Lung (tissue), 12 donors: Measurements from ENCODE around the gene DTNBP1. TPM values are rescaled to one million over a fixed set of nuclear protein-coding genes. Genes with fewer than 3 reads are reported as not detected.
"Not testable (repeated sequence)": the region's sequence is repeated elsewhere in the genome, so short reads cannot be mapped to it uniquely, and the experiment has no call there.

Experiments used
- ATAC-seq: fragments of 200-7000 bp; cut with Tn5 transposase; one replicate; pipeline ENCODE4 v1.9.1; 2020; ENCODE audit warnings: moderate number of reproducible peaks; ENCODE audit not compliant: insufficient read depth, low FRiP score
- DNase-seq, 3 donors: peaks; one replicate each; pipeline ENCODE4 v3.0.0-alpha.2; 2013 to 2017
- H3K27ac ChIP-seq, 2 donors: one replicate each; pipeline ENCODE4 v1.5.1; 2013; ENCODE audit warnings: mild to moderate bottlenecking in 2 of 2, moderate library complexity in 2 of 2, control low read depth in 1 of 2, inconsistent platforms in 1 of 2, low read depth in 1 of 2, low read length in 1 of 2
- H3K27me3 ChIP-seq, 3 donors: one replicate each; pipeline ENCODE4 v1.5.1; 2013; ENCODE audit warnings: low read length in 2 of 3; ENCODE audit not compliant: control insufficient read depth in 3 of 3, insufficient read depth in 3 of 3
- H3K36me3 ChIP-seq, 4 donors: one replicate each; pipeline ENCODE4 v1.5.1; 2013; ENCODE audit warnings: low read length in 4 of 4, mild to moderate bottlenecking in 1 of 4, moderate library complexity in 1 of 4; ENCODE audit not compliant: control insufficient read depth in 4 of 4, insufficient read depth in 4 of 4
- H3K4me1 ChIP-seq, 5 donors: one replicate each; pipeline ENCODE4 v1.5.1; 2013; ENCODE audit warnings: low read length in 5 of 5, mild to moderate bottlenecking in 2 of 5, moderate library complexity in 1 of 5; ENCODE audit not compliant: control insufficient read depth in 5 of 5, insufficient read depth in 5 of 5
- H3K4me3 ChIP-seq: one replicate; pipeline ENCODE4 v1.5.1; 2013; ENCODE audit warnings: mild to moderate bottlenecking, control low read depth, moderate library complexity
- H3K9ac ChIP-seq, 2 donors: one replicate each; pipeline ENCODE4 v1.5.1; 2013; ENCODE audit warnings: low read length in 2 of 2, control low read depth in 1 of 2; ENCODE audit not compliant: insufficient read depth in 1 of 2
- H3K9me3 ChIP-seq, 4 donors: one replicate each; pipeline ENCODE4 v1.5.1; 2013; ENCODE audit warnings: low read length in 3 of 4, mild to moderate bottlenecking in 1 of 4, moderate library complexity in 1 of 4; ENCODE audit not compliant: control insufficient read depth in 4 of 4, insufficient read depth in 3 of 4
- CTCF ChIP-seq: IDR thresholded peaks from 2 replicates; pipeline ENCODE4 v1.5.1; 2012; ENCODE audit warnings: mild to moderate bottlenecking; ENCODE audit errors: control extremely low read depth, extremely low read depth
- WGBS, 2 donors: extraction: QIAGEN DNeasy Blood & Tissue Kit; methylation state at CpG; one replicate each; pipeline ENCODE4 v1.1.7; 2013; 5-methylcytosine and 5-hydroxymethylcytosine counted together
- polyA plus RNA-seq, 2 donors: library from polyadenylated mRNA; stranded (reverse); fragments of 200-250 nt; gene quantifications; one replicate each; pipeline ENCODE4 v1.2.1, GENCODE V29; 2013
- total RNA-seq, 2 donors: library from RNA; depleted of rRNA in 1 of 2; stranded (reverse); fragments of >200 nt in 1 of 2; gene quantifications; one replicate each; pipeline ENCODE4 v1.2.1, GENCODE V29; 2014 to 2021
- donor health status: control.
- donor health status: control.
- donor health status: Bipolar disorder and iron deficiency.
- donor health status: healthy.
- donor health status: DM: yes; HTN: yes; CAD: no.

The DTNBP1 gene
- total and polyA plus RNA-seq, 4 donors = 9.9 to 23.9 (median 20.5) TPM

DNA sequence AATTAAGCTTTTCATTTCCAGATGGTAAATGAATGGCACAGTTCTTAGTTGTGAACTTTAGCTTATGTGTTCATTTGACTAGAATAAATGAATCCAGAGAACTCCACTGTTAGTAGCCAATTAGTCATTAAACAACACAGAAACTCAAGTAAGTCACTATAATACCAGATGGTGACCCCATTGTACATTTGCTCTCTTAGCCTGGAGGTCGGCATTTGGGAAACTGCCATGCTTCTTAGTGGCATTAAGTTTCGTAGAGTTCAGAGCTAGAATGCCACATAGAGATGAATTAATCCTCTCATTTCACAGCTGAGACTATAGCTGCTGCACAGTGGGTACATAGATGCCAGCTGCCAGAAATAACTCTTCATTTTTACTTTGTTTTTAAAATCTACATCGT is 10.8 kb upstream of the DTNBP1 start:
- H3K27me3 ChIP-seq = peaks cover 0 to 4% (median 0%) of the 10 kb centered on the region in 3 donors
- H3K4me3 ChIP-seq = no peak overlapping the region
- ATAC-seq (no peak), DNase-seq (no peak)
- H3K27ac ChIP-seq = no peak overlapping the region
- H3K4me1 ChIP-seq = peaks cover 0 to 5% (median 0%) of the 10 kb centered on the region in 5 donors
- 93 to 99% methylated on average over 3 of the region's 3 CpGs for WGBS, 2 donors
- no peak overlapping the region for H3K9ac ChIP-seq
- H3K9me3 ChIP-seq = no peaks in the 10 kb centered on the region
- no peak for TF ChIP-seq CTCF
- no peaks in the 10 kb centered on the region for H3K36me3 ChIP-seq

GRCh38 chr6:15672818-15673217 is 10.0 kb upstream of the DTNBP1 start:
- TF ChIP-seq CTCF = no peak
- peaks cover 0 to 5% (median 0%) of the 10 kb centered on the region in 5 donors for H3K4me1 ChIP-seq
- H3K9me3 ChIP-seq = no peaks in the 10 kb centered on the region
- H3K36me3 ChIP-seq = no peaks in the 10 kb centered on the region
- DNase-seq = no peak
- H3K4me3 ChIP-seq = no peak overlapping the region
- peaks cover 0 to 4% (median 0%) of the 10 kb centered on the region in 3 donors for H3K27me3 ChIP-seq
- 90% methylated on average over 3 of the region's 3 CpGs for WGBS, 2 donors
- H3K27ac ChIP-seq = no peak overlapping the region
- no peak overlapping the region for H3K9ac ChIP-seq
- no peak for ATAC-seq

GRCh38 chr6:15672291-15672690 is 9.5 kb upstream of the DTNBP1 start:
- Histone ChIP-seq H3K4me1 (peaks cover 0 to 5% (median 0%) of the 10 kb centered on the region in 5 donors), H3K27me3 (peaks cover 0 to 4% (median 0%) of the 10 kb centered on the region in 3 donors), H3K36me3 (no peaks in the 10 kb centered on the region), H3K9ac (no peak overlapping the region), H3K9me3 (no peaks in the 10 kb centered on the region), H3K4me3 (no peak overlapping the region), H3K27ac (no peak overlapping the region)
- WGBS, 2 donors = 86 to 100% methylated on average over 1 of the region's 1 CpG
- ATAC-seq (no peak), DNase-seq (no peak)
- no peak for TF ChIP-seq CTCF

GRCh38 chr6:15668918-15669317 is 6.1 kb upstream of the DTNBP1 start:
- Histone ChIP-seq H3K4me3 (no peak overlapping the region), H3K9me3 (no peaks in the 10 kb centered on the region), H3K27me3 (peaks cover 0 to 8% (median 1%) of the 10 kb centered on the region in 3 donors), H3K4me1 (no peaks in the 10 kb centered on the region), H3K9ac (no peak overlapping the region), H3K27ac (no peak overlapping the region), H3K36me3 (no peaks in the 10 kb centered on the region)
- no peak for ATAC-seq
- no peak for TF ChIP-seq CTCF
- no peak for DNase-seq
- WGBS, 2 donors = 65 to 83% methylated on average over 2 of the region's 2 CpGs

DNA sequence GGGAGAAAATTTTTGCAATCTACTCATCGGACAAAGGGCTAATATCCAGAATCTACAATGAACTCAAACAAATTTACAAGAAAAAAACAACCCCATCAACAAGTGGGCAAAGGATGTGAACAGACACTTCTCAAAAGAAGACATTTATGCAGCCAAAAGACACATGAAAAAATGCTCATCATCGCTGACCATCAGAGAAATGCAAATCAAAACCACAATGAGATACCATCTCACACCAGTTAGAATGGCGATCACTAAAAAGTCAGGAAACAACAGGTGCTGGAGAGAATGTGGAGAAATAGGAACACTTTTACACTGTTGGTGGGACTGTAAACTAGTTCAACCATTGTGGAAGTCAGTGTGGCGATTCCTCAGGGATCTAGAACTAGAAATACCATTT is 4.1 kb upstream of the DTNBP1 start:
- not testable (repeated sequence) for H3K9me3 ChIP-seq, H3K4me1 ChIP-seq, H3K4me3 ChIP-seq, H3K27ac ChIP-seq, H3K36me3 ChIP-seq, DNase-seq, ATAC-seq, H3K27me3 ChIP-seq, H3K9ac ChIP-seq
- WGBS, 2 donors = 84 to 94% methylated on average over 2 to 3 of the region's 4 CpGs
